B cell (primary cell): ENCODE data around the gene MED9.

Source experiments
- EZH2 ChIP-seq: IDR thresholded peaks from 2 replicates; pipeline ENCODE4 v1.6.1; 2012; ENCODE audit warnings: borderline replicate concordance, low read depth, mild to moderate bottlenecking, moderate library complexity, low read length; ENCODE audit not compliant: insufficient read depth, poor library complexity, severe bottlenecking
- TF ChIP-seq, protein P1 (sequence below): fragments of 200-600 bp; IDR thresholded peaks from one replicate; pipeline ENCODE4 v1.8.0; 2022; ENCODE audit warnings: antibody characterized with exemption, mild to moderate bottlenecking

DNA sequence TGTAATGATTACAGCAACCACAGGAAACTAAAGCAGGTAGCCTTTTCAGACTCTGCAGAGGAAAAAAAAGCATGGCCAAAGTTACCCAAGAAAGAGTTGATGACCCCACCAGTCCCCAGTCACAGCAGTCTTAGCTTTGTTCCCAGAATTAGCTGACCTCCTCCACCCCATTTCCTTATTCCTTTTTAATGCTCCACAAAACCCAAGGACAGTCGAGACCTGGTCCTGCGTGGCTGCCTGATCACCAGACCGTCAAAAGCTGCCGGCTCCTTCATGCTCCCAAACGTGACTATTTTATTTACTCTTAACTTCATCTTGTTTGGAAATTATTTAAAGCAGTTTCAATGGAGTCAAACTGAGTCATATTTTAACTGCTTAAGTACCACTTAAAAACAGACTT is 28.7 kb upstream of the MED9 start:
- TF ChIP-seq, protein P1, sequence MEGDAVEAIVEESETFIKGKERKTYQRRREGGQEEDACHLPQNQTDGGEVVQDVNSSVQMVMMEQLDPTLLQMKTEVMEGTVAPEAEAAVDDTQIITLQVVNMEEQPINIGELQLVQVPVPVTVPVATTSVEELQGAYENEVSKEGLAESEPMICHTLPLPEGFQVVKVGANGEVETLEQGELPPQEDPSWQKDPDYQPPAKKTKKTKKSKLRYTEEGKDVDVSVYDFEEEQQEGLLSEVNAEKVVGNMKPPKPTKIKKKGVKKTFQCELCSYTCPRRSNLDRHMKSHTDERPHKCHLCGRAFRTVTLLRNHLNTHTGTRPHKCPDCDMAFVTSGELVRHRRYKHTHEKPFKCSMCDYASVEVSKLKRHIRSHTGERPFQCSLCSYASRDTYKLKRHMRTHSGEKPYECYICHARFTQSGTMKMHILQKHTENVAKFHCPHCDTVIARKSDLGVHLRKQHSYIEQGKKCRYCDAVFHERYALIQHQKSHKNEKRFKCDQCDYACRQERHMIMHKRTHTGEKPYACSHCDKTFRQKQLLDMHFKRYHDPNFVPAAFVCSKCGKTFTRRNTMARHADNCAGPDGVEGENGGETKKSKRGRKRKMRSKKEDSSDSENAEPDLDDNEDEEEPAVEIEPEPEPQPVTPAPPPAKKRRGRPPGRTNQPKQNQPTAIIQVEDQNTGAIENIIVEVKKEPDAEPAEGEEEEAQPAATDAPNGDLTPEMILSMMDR, result no peak
- no peak for TF ChIP-seq EZH2
